Neural cell (in vitro differentiated cells): ENCODE data around the gene MARF1.

Source experiments
- CTCF ChIP-seq: fragments of 450-650 bp; IDR thresholded peaks from 2 replicates; pipeline ENCODE4 v1.5.1; 2014; ENCODE audit warnings: antibody characterized with exemption, mild to moderate bottlenecking, moderate library complexity; ENCODE audit not compliant: poor library complexity, severe bottlenecking
- EZH2 ChIP-seq: fragments of 200-600, 300-800 bp; shearing (Covaris generic), sonication (generic); IDR thresholded peaks from 2 replicates; pipeline ENCODE4 v1.6.1; 2014; ENCODE audit warnings: antibody characterized with exemption, low read length, borderline replicate concordance, mild to moderate bottlenecking; ENCODE audit not compliant: insufficient read depth, poor library complexity, severe bottlenecking
- SMC3 ChIP-seq: fragments of 450-650 bp; conservative IDR thresholded peaks from 2 replicates; pipeline ENCODE4 v1.6.1; 2014; ENCODE audit warnings: antibody characterized with exemption, mild to moderate bottlenecking, moderate library complexity; ENCODE audit not compliant: poor library complexity
- TF ChIP-seq, protein P1 (sequence below): IDR thresholded peaks from 2 replicates; pipeline ENCODE4 v1.6.1; 2012; ENCODE audit warnings: borderline replicate concordance

- TF ChIP-seq CTCF: no peak
- TF ChIP-seq, protein P1, sequence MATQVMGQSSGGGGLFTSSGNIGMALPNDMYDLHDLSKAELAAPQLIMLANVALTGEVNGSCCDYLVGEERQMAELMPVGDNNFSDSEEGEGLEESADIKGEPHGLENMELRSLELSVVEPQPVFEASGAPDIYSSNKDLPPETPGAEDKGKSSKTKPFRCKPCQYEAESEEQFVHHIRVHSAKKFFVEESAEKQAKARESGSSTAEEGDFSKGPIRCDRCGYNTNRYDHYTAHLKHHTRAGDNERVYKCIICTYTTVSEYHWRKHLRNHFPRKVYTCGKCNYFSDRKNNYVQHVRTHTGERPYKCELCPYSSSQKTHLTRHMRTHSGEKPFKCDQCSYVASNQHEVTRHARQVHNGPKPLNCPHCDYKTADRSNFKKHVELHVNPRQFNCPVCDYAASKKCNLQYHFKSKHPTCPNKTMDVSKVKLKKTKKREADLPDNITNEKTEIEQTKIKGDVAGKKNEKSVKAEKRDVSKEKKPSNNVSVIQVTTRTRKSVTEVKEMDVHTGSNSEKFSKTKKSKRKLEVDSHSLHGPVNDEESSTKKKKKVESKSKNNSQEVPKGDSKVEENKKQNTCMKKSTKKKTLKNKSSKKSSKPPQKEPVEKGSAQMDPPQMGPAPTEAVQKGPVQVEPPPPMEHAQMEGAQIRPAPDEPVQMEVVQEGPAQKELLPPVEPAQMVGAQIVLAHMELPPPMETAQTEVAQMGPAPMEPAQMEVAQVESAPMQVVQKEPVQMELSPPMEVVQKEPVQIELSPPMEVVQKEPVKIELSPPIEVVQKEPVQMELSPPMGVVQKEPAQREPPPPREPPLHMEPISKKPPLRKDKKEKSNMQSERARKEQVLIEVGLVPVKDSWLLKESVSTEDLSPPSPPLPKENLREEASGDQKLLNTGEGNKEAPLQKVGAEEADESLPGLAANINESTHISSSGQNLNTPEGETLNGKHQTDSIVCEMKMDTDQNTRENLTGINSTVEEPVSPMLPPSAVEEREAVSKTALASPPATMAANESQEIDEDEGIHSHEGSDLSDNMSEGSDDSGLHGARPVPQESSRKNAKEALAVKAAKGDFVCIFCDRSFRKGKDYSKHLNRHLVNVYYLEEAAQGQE: no peak
- no peak for TF ChIP-seq EZH2
- TF ChIP-seq SMC3: no peak
Observed at GRCh38 chr16:15609286-15609649, 33.7 kb downstream of the MARF1 start.
